Muscle of leg (tissue), 11 donors: ENCODE results near the gene MYL12B. TPM values are rescaled to one million over a fixed set of nuclear protein-coding genes. Genes with fewer than 3 reads are reported as not detected.

Experiments
- DNase-seq: peaks from one replicate; pipeline ENCODE4 v3.0.0; 2013
- H3K27ac ChIP-seq: one replicate; pipeline ENCODE4 v1.5.1; 2013; ENCODE audit warnings: mild to moderate bottlenecking, low read length, control low read depth
- H3K27me3 ChIP-seq: one replicate; pipeline ENCODE4 v1.6.1; 2013; ENCODE audit warnings: low read length; ENCODE audit not compliant: control insufficient read depth, insufficient read depth
- H3K36me3 ChIP-seq: one replicate; pipeline ENCODE4 v1.6.1; 2013; ENCODE audit warnings: low read length; ENCODE audit not compliant: control insufficient read depth, insufficient read depth
- H3K4me1 ChIP-seq: one replicate; pipeline ENCODE4 v1.6.1; 2013; ENCODE audit warnings: low read length; ENCODE audit not compliant: control insufficient read depth, insufficient read depth
- H3K4me3 ChIP-seq: one replicate; pipeline ENCODE4 v1.5.1; 2013; ENCODE audit warnings: low read length, control low read depth
- H3K9me3 ChIP-seq: replicated peaks from 2 replicates; pipeline ENCODE4 v1.6.1; 2013; ENCODE audit warnings: low read depth, low read length; ENCODE audit not compliant: control insufficient read depth
- WGBS: methylation state at CpG from one replicate; pipeline ENCODE4 v1.1.5; 2013; ENCODE audit warnings: missing lambda C conversion rate; ENCODE audit not compliant: insufficient coverage; 5-methylcytosine and 5-hydroxymethylcytosine counted together
- polyA plus RNA-seq, 8 donors: library from polyadenylated mRNA; unstranded; fragments of 120-200 nt; gene quantifications; one replicate each; pipeline versions ENCODE4 v1.2.1 to v1.2.3, GENCODE V29; 2013; ENCODE audit warnings: inconsistent platforms in 1 of 8, low replicate concordance in 1 of 8; ENCODE audit not compliant: insufficient read length in 8 of 8, insufficient read depth in 1 of 8
- total RNA-seq: library from RNA; stranded (reverse); fragments of 120-200 nt; gene quantifications from one replicate; pipeline ENCODE4 v1.2.4, GENCODE V29; 2013

Gene MYL12B
- total and polyA plus RNA-seq, 9 donors: 209 to 315 (median 233) TPM

GRCh38 chr18:3321133-3321812 is 59.3 kb downstream of the MYL12B start:
- WGBS: 67% methylated on average over 3 of the region's 3 CpGs
- DNase-seq: no peak
- H3K27me3 ChIP-seq: no peaks in the 10 kb centered on the region
- H3K27ac ChIP-seq: no peak overlapping the region
- no peaks in the 10 kb centered on the region for H3K4me1 ChIP-seq
- H3K9me3 ChIP-seq: no peaks in the 10 kb centered on the region
- no peaks in the 10 kb centered on the region for H3K36me3 ChIP-seq
- H3K4me3 ChIP-seq: no peak overlapping the region

GRCh38 chr18:3323900-3324299 is 62.0 kb downstream of the MYL12B start:
- H3K27ac ChIP-seq: no peak overlapping the region
- H3K36me3 ChIP-seq: no peaks in the 10 kb centered on the region
- 29% methylated on average over 4 of the region's 4 CpGs for WGBS
- no peaks in the 10 kb centered on the region for H3K27me3 ChIP-seq
- no peaks in the 10 kb centered on the region for H3K4me1 ChIP-seq
- peak; percentile 40 for DNase-seq
- H3K4me3 ChIP-seq: no peak overlapping the region
- H3K9me3 ChIP-seq: no peaks in the 10 kb centered on the region

Other genes with a start within 250 kb of the MYL12B start
- 15.7 TPM for gene LPIN2, start 249.0 kb upstream of the MYL12B start, total RNA-seq
- 10 to 100 TPM; 10.6 to 17.8 (median 12.9) TPM for gene LPIN2, start 249.0 kb upstream of the MYL12B start, polyA plus RNA-seq
- 377 TPM for gene MYOM1, start 42.2 kb upstream of the MYL12B start, total RNA-seq
- 100 to 1,000 TPM; 265 to 771 (median 606) TPM for gene MYOM1, start 42.2 kb upstream of the MYL12B start, polyA plus RNA-seq
- gene MYL12A, start 14.3 kb upstream of the MYL12B start, total RNA-seq: 705 TPM
- 100 to 1,000 TPM; 456 to 716 (median 616) TPM for gene MYL12A, start 14.3 kb upstream of the MYL12B start, polyA plus RNA-seq
- 47.5 TPM for gene TGIF1, start 188.0 kb downstream of the MYL12B start, total RNA-seq
- gene TGIF1, start 188.0 kb downstream of the MYL12B start, polyA plus RNA-seq: 10 to 100 TPM; 36.2 to 53.3 (median 46.2) TPM